Small intestine (tissue), 7 donors: ENCODE measurements around the gene MBD3L5. TPM values are rescaled to one million over a fixed set of nuclear protein-coding genes. Genes with fewer than 3 reads are reported as not detected.

Experiments used
- DNase-seq, 2 donors: peaks; one replicate each; pipeline versions ENCODE4 v3.0.0 to v3.0.0-alpha.2; 2013
- FAIRE-seq: peaks from 2 replicates; lab custom pipeline; 2012; peaks lifted over from hg19 to GRCh38; lab: Jason Lieb, UNC
- H3K27ac ChIP-seq, 3 donors: one replicate each; pipeline ENCODE4 v1.5.1; 2013; ENCODE audit warnings: low read length in 2 of 3, mild to moderate bottlenecking in 2 of 3, control low read depth in 1 of 3, inconsistent platforms in 1 of 3, low read depth in 1 of 3, moderate library complexity in 1 of 3
- H3K27me3 ChIP-seq, 3 donors: one replicate each; pipeline ENCODE4 v1.6.1; 2013; ENCODE audit warnings: low read length in 3 of 3, inconsistent platforms in 1 of 3; ENCODE audit not compliant: control insufficient read depth in 3 of 3, insufficient read depth in 3 of 3
- H3K36me3 ChIP-seq, 3 donors: one replicate each; pipeline ENCODE4 v1.6.1; 2013; ENCODE audit warnings: low read length in 3 of 3, inconsistent platforms in 1 of 3, low read depth in 1 of 3, mild to moderate bottlenecking in 1 of 3, moderate library complexity in 1 of 3; ENCODE audit not compliant: control insufficient read depth in 3 of 3, insufficient read depth in 2 of 3
- H3K4me1 ChIP-seq, 3 donors: one replicate each; pipeline ENCODE4 v1.6.1; 2013; ENCODE audit warnings: low read length in 2 of 3, inconsistent platforms in 1 of 3, low read depth in 1 of 3, mild to moderate bottlenecking in 1 of 3, moderate library complexity in 1 of 3; ENCODE audit not compliant: control insufficient read depth in 3 of 3, insufficient read depth in 2 of 3
- H3K4me3 ChIP-seq, 3 donors: one replicate each; pipeline ENCODE4 v1.5.1; 2013; ENCODE audit warnings: low read length in 3 of 3, control low read depth in 1 of 3, inconsistent platforms in 1 of 3, low read depth in 1 of 3, mild to moderate bottlenecking in 1 of 3, moderate library complexity in 1 of 3
- H3K9me3 ChIP-seq, 2 donors: one replicate each; pipeline ENCODE4 v1.6.1; 2013; ENCODE audit warnings: low read depth in 1 of 2, low read length in 1 of 2; ENCODE audit not compliant: control insufficient read depth in 2 of 2, insufficient read depth in 1 of 2
- whole genome bisulfite sequencing, 3 donors: extraction: QIAGEN DNeasy Blood & Tissue Kit; methylation state at CpG; one replicate each; pipeline ENCODE4 v1.1.7; 2013; 5-methylcytosine and 5-hydroxymethylcytosine counted together
- polyA plus RNA-seq, 4 donors: library from polyadenylated mRNA; stranded (reverse) in 3 of 4; unstranded in 1 of 4; fragments of 200-250 nt in 3 of 4; fragments of 120-200 nt in 1 of 4; gene quantifications; one replicate each; pipeline versions ENCODE4 v1.2.1 to v1.2.3, GENCODE V29; 2013
- donor health status: healthy with polysubstance abuse.
- donor health status: control.
- donor health status: control.
- donor health status: Bipolar disorder and iron deficiency.
- donor health status: healthy.

Gene MBD3L5
- polyA plus RNA-seq, 4 donors = not detected

DNA sequence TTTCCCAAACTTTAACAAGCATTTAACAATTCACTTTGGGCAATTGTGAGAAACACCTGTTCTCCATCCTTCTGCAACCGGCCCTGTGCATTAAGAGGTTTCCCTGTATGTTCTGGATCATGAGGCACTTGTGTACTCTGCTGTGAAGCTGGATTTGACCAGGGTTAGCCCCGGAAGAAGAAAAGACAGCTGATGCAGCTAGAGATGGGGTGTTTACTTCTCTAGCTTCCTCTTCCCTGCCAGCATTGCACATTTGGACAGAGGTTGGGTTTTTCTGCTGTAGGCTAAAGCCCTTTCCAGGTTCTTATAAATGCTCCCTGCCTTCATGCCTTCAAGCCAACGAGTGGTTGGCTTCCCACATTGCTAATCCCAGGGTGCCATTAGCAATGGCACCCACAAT is 30.0 kb upstream of the MBD3L5 start:
- Histone ChIP-seq H3K27me3 (no peaks in the 10 kb centered on the region), H3K4me3 (no peak overlapping the region), H3K36me3 (no peaks in the 10 kb centered on the region), H3K4me1 (no peaks in the 10 kb centered on the region), H3K27ac (no peak overlapping the region), H3K9me3 (peaks cover 0 to 4% of the 10 kb centered on the region in 2 donors)
- 48 to 59% (median 57%) methylated on average over 3 of the region's 3 CpGs for WGBS, 3 donors
- DNase-seq = no peak
- FAIRE-seq = no peak

DNA sequence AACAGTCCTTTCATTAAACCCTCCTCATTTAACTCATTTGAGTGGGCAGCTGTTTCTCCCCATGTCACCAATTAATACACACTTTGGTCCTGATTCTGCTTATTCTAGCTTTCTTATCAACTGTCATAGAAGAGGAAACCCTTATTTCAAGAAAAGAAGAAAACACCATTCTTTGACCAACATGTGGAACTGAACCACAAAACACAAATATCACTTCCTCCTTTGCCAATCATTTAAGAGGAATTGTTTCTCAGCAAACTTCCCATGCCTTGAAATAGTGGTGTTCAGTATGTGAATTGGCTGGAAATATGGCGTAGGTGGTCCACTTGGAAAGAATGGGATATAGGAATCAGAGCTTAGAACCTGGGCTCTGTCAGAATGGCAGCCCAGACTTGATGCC is 29.6 kb upstream of the MBD3L5 start:
- 69 to 77% (median 76%) methylated on average over 1 of the region's 1 CpG for WGBS, 3 donors
- no peak for FAIRE-seq
- H3K36me3 ChIP-seq = no peaks in the 10 kb centered on the region

DNA sequence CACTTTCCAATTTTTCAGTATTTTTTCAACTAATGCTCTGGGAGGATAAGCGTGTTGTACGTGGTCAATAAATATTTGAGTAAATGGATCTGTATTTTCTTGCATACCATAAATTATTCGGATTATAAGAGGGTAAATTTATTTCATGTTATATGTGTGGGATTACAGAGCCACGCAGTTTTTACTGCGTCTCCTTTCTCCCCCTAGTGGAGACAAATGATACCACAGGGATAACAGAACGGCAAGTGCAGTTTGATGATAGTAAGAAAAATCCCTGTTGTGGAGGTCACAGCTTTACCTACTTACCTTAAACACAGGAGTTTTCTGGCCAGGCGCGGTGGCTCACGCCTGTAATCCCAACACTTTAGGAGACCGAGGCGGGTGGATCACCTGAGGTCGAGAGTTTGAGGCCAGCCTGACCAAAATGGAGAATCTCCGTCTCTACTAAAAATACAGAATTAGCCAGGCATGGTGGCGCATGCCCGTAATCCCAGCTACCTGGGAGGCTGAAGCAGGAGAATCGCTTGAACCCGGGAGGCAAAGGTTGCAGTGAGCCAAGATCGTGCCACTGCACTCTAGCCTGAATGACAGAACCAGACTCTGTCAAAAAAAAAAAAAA is 26.0 kb upstream of the MBD3L5 start:
- 55 to 61% (median 59%) methylated on average over 18 of the region's 18 CpGs for WGBS, 3 donors
- H3K36me3 ChIP-seq = no peaks in the 10 kb centered on the region
- H3K9me3 ChIP-seq = peaks cover 2 to 4% of the 10 kb centered on the region in 2 donors
- FAIRE-seq (no peak), DNase-seq (peak; percentile 14 to 25)
- H3K4me3 ChIP-seq = no peak overlapping the region
- no peaks in the 10 kb centered on the region for H3K4me1 ChIP-seq
- no peaks in the 10 kb centered on the region for H3K27me3 ChIP-seq
- no peak overlapping the region for H3K27ac ChIP-seq

More for the DNA sequence above, 29.6 kb upstream of the MBD3L5 start:
- Histone ChIP-seq H3K4me1 (no peaks in the 10 kb centered on the region), H3K4me3 (no peak overlapping the region), H3K27me3 (no peaks in the 10 kb centered on the region), H3K27ac (no peak overlapping the region), H3K9me3 (peaks cover 0 to 4% of the 10 kb centered on the region in 2 donors)
- DNase-seq = no peak

DNA sequence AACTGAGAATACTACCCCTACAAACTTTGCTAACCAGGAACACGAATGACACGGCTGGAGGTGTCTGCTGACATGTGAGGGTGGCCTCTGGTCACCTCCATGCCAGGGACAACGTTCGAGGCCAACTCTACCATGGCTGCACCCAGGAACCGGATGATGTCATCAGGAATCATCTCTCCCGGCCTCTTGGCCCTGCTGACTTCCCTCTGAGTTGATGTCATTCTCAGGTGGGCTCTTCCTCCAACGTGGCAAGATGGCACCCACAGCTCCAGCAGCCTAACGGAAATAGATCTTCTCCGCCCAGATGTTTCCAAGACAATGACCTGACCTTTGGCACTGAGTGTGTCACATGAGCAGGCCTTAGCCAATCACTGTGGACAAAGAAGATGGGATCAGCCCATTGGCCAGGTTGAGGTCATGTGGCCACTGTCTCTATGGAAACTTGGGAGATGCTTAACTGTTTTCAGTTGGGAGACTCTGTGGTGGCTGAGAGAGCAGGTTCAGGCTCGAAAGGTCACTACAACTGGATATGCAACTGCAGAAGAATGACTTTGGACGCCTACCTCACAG is 24.2 kb upstream of the MBD3L5 start:
- H3K36me3 ChIP-seq = no peaks in the 10 kb centered on the region
- H3K27ac ChIP-seq = no peak overlapping the region
- DNase-seq (no peak), FAIRE-seq (no peak)
- peaks cover 2 to 4% of the 10 kb centered on the region in 2 donors for H3K9me3 ChIP-seq
- H3K27me3 ChIP-seq = no peaks in the 10 kb centered on the region
- no peak overlapping the region for H3K4me3 ChIP-seq
- H3K4me1 ChIP-seq = no peaks in the 10 kb centered on the region
- 75 to 82% (median 79%) methylated on average over 11 of the region's 11 CpGs for WGBS, 3 donors

DNA sequence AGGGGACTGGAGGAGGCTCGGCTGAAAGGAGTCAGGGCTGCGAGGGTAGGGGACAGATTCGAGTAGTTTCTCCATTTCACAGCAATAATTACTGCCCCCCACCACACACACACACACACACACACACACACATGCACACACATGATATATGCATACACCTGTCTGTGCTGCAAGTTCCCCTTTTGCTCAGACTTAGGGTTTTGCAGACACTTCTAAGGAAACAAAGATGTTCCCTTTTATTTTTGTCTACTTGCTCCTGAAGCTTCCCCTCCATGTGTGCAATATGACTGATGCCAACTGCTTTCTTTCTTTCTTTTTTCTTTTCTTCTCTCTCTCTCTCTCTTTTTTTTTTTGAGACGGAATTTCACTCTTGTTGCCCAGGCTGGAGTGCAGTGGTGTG is 22.5 kb upstream of the MBD3L5 start:
- WGBS, 3 donors = 42 to 69% (median 62%) methylated on average over 4 of the region's 4 CpGs
- Histone ChIP-seq H3K36me3 (no peaks in the 10 kb centered on the region), H3K4me1 (no peaks in the 10 kb centered on the region), H3K4me3 (no peak overlapping the region), H3K27me3 (no peaks in the 10 kb centered on the region), H3K27ac (no peak overlapping the region), H3K9me3 (peaks cover 2 to 4% of the 10 kb centered on the region in 2 donors)
- DNase-seq (no peak), FAIRE-seq (no peak)

DNA sequence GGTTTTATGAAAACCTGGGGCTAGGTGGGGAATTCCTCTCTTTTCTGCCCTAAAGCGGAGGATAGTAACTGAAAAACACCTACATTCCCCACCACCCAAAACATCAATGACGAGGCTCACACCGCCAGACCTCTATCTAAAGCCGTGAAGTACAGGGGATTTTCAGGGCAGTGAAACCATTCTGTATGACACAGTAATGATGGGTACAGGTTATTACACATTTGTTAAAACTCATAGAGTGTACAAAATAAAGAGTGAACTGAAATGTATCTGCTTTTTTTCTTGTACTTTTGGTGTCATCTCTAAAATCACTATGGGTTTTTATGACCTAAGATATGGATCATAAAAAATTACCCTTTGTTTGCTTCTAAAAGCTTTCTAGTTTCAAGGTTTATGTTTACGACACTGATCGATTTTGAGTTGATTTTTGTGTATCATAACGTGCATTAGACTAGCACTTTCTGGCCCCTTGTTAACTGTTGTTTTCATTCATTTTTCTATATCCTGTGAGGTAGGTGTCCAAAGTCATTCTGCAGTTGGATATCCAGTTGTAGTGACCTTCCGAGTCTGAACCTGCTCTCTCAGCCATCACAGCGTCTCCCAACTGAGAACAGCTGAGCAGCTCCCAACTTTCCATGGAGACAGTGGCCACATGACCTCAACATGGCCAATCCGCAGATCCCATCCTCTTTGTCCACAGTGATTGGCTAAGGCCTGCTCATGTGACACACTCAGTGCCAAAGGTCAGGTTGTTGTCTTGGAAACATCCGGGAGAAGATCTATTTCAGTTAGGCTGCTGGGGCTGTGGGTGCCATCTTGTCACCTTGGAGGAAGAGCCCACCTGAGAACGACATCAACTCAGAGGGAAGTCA is 19.4 kb upstream of the MBD3L5 start:
- no peak for FAIRE-seq
- H3K27me3 ChIP-seq = no peaks in the 10 kb centered on the region
- H3K27ac ChIP-seq = no peak overlapping the region
- no peaks in the 10 kb centered on the region for H3K36me3 ChIP-seq
- DNase-seq = no peak
- H3K4me1 ChIP-seq = no peaks in the 10 kb centered on the region
- 62 to 76% (median 65%) methylated on average over 11 to 12 of the region's 12 CpGs for WGBS, 3 donors
- H3K9me3 ChIP-seq = peaks cover 0 to 2% of the 10 kb centered on the region in 2 donors
- no peak overlapping the region for H3K4me3 ChIP-seq

DNA sequence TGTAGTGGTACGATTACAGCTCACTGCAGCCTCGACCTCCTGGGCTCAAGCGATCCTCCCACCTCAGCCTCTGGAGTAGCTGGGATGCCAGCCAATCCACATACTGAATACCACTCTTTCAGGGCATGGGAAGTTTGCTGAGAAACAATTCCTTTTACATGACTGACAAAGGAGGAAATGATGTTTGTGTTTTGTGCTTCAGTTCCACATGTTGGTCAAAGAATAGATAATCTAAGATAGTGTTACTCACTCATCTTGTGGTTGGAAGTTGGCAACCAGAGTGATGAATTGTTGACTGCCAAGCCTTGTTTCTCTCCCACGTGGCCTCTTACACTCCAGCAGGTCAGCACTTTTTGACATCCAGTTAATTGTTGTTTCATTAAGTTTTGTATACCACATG is 16.7 kb upstream of the MBD3L5 start:
- no peak for DNase-seq
- Histone ChIP-seq H3K27ac (no peak overlapping the region), H3K4me1 (no peaks in the 10 kb centered on the region), H3K4me3 (no peak overlapping the region), H3K9me3 (no peaks in the 10 kb centered on the region), H3K27me3 (no peaks in the 10 kb centered on the region), H3K36me3 (no peaks in the 10 kb centered on the region)
- no peak for FAIRE-seq
- WGBS, 3 donors = 66 to 70% (median 70%) methylated on average over 4 of the region's 4 CpGs

DNA sequence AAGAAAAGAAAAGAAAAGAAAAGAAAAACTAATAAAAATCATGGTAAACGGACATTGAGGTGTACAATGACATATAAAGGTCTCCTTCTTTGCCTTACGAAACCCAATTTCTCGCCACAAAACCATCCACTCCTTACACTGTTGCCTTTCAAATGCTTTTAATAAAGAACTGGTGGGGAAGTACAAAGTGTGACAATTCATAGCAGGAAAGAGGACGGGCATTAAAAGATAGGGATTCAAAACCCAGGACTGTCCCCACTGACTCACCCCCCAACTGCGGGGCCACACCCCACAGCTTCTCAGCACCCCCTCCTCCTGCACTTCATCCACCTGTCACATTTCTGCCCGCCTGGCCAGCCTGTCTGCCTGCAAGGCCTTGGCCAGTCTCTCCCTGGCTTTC is 11.6 kb upstream of the MBD3L5 start:
- H3K36me3 ChIP-seq = no peaks in the 10 kb centered on the region
- no peak overlapping the region for H3K4me3 ChIP-seq
- DNase-seq = no peak
- no peak for FAIRE-seq
- no peaks in the 10 kb centered on the region for H3K9me3 ChIP-seq
- H3K4me1 ChIP-seq = no peaks in the 10 kb centered on the region
- WGBS, 3 donors = 71 to 79% (median 78%) methylated on average over 6 of the region's 6 CpGs
- H3K27ac ChIP-seq = no peak overlapping the region
- H3K27me3 ChIP-seq = no peaks in the 10 kb centered on the region
